ENCODE data around the gene CYP8B1.
"Not testable (repeated sequence)": the region's sequence is repeated elsewhere in the genome, so short reads cannot be mapped to it uniquely, and the experiment has no call there.

Gene CYP8B1

DNA sequence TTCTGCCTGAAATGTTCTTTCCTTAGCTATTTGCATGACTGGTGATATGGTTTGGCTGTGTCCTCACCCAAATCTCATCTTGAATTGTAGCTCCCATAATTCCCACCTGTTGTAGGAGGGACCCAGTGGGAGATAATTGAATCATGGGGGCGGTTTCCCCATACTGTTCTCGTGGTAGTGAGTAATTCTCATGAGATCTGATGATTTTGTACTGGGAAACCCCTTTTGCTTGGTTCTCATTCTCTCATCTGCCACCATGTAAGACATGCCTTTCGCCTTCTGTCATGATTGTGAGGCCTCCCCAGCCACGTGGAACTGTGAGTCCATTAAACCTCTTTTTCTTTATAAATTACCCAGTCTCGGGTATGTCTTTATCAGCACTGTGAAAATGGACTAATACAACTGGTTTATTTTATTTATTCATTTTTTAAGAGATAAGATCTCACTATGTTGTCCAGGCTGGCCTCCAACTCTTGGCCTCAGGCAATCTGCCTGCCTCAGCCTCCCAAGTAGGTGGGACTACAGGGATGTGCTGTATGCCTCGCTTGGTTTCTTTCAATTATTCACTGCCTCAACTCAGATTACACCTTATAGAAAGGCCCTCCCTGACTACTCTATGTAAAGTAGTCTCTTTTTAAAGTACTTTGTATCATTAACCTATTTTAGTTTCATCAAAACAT lies 7.7 kb upstream of the CYP8B1 start:
- not testable (repeated sequence) for DNase-seq

GRCh38 chr3:42880601-42881451 lies 5.1 kb upstream of the CYP8B1 start:
- DNase-seq = peak; percentile 95

DNA sequence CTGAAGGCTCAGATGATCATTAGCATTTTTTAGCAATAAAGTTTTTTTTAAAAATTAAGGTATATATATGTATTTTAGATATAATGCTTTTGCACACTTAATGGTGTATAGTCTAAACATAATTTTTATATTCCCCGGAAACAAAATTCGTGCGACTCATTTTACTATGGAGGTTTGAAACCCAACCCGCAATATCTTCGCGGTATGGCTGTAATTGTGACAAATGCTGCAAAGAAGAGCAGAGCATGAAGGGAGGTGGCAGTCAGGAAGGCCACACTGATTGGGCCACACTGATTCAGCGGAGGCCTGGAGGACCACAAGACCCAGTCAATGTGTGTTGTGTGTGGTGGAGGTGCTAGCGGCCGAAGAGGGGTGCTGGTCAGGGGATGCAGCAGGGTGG lies 4.5 kb upstream of the CYP8B1 start:
- DNase-seq = no peak

DNA sequence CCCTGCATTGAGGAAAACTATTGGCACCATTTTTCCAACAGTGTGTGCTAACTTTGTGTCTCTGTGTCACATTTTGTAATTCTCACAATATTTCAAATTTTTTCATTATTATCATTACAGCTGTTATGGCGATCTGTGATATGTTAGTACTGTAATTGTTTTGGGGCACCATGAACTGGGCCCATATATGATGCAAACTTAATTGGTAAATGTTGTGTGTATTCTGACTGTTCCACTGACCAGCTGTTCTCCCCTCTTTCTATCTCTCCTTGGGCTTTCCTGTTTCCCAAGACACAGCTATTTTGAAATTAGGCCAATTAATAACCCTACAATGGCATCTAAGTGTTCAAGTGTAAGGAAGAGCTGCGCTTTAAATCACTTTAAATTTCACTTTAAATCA lies 2.2 kb upstream of the CYP8B1 start:
- DNase-seq = no peak

DNA sequence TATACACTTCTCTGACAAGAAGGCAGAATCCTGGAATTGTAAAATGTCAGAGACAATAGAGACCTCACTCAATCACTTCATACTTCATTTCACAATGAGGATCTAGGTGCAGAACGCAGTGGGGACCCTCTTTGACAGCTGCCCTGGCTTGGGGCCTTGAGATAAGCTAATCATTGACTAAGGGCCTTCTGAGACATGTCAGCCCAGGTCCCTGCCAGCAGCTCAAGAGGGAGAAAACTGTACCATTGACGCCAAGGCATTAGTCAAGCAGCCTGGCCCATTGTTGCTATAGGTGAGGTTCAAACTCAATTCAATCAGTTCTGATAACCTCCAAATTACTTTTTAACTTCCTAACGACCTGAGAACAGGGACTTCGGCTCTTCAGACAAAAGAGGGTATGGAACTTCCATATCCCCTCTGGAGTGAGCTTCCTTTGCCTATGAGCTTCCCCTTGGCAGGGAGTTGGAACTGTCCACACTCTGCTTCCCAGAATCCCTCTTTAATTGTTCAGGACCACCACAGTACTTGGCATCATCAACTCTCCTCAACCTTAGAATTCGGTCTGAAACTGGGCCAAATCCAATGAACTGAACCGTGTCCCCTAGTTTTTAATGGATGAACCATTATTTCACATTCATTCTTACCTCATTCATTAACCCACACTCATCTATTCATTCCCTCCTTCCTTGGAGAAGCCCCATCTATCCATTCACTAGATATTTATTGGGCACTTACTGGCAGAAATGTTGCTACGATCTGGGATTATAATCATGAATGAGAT lies 1.5 kb upstream of the CYP8B1 start:
- no peak for DNase-seq

- peak; percentile 32 for DNase-seq
Observed at GRCh38 chr3:42876401-42876800, 722 bp upstream of the CYP8B1 start.

- DNase-seq = peak; percentile 46
Observed at GRCh38 chr3:42874749-42875148, 930 bp downstream of the CYP8B1 start.

DNA sequence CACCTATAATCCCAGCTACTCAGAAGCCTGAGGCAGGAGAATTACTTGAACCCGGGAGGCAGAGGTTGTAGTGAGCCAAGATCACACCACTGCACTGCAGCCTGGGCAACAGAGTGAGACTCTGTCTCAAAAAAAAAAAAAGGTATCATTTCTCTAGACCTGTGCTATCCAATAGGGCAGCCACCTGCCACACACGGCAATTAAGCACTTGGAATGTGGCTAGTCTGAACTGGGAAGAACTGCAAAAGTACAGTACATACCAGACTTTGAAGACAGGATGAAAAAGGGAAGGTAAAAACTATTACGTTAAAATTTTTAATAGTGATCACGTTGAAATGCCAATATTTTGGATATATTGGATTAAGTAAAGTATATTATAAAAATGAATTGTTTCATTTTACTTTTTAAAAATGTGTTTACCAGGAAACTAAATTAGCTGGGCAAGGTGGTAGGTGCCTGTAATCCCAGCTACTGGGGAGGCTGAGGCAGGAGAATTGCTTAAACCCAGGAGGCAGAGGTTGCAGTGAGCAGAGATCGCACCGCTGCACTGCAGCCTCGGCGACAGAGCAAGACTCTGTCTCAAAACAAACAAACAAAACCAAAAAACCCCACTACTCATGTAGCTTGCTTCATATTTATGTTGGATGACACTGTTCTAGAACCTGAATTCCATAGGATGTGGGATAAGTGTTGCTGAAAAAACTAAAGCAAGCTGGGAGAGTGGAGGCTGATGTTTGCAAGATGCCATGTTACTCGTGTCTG lies 2.3 kb downstream of the CYP8B1 start:
- peak; percentile 55 for DNase-seq

DNA sequence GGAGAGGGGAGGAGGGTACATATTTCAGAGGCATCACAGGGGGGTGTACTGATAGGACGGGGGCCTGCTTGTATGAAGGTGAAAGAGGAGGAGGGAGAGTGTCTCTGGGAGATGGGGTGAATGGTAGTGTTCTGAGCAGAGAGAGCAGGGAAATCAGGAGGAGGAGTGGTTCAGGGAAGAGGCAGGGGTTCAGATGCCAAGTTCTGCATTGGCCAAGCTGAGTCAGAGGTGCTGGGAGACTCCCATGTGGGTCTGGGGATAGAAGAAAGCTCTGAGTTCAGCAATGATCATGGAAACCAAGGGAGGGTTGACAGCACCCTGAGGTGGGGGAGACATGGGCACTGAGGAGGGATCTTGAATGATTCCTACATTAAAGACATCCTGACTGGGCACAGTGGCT lies 3.0 kb downstream of the CYP8B1 start:
- DNase-seq = peak; percentile 26

- DNase-seq = peak; percentile 35
Observed at GRCh38 chr3:42871592-42872196, 4.0 kb downstream of the CYP8B1 start.

GRCh38 chr3:42868841-42869240 lies 6.8 kb downstream of the CYP8B1 start:
- peak; percentile 26 for DNase-seq

- no peak for DNase-seq
Observed at GRCh38 chr3:42867138-42867537, 8.5 kb downstream of the CYP8B1 start.

DNA sequence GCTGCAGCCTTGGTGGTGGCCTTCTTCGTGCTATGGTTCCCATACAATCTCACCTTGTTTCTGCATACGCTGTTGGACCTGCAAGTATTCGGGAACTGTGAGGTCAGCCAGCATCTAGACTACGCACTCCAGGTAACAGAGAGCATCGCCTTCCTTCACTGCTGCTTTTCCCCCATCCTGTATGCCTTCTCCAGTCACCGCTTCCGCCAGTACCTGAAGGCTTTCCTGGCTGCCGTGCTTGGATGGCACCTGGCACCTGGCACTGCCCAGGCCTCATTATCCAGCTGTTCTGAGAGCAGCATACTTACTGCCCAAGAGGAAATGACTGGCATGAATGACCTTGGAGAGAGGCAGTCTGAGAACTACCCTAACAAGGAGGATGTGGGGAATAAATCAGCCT lies 10.4 kb downstream of the CYP8B1 start:
- peak; percentile 26 for DNase-seq

- DNase-seq = peak; percentile 20
Observed at GRCh38 chr3:42864321-42864950, 11.2 kb downstream of the CYP8B1 start.

- no peak for DNase-seq
Observed at GRCh38 chr3:42856544-42856943, 19.1 kb downstream of the CYP8B1 start.

DNA sequence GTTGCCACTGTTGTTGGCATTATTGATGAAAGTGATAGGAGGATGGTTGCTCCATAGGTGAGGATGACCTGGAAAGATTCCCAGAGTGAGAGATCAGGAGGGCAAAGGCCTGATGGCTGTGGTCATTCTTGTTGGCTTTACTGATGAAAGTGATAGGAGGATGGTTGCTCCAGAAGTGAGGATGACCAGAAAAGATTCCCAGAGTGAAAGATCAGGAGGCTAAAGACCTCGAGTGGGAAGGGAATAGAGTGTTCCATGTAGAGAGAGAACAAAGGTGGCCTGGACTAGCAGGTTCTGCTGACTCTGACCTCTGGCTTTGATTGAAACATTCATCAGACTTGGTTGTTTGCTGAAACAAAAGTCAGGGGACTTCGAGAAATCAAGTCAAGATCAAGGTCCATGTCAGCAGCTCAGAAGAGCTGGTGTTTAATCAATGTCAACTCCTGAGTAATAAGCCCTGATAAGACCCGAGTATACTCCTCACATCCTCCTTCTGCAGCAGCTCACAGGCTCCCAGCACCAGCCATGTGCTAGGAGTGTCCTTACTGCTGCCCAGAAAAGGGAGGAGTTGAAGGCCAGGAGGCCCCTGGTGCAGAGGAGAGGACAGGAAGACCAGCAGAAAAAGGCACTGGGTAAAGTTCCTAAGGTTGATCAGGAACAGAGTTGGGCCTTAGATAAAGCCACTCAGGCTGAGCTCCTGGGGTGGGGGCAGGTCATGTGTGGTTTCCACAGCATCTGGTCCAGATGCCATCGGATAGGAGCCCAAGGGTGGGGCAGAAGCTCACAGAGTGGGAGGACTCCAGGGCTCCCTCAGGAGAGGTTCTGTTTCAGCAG lies 19.9 kb downstream of the CYP8B1 start:
- peak; percentile 25 for DNase-seq

- DNase-seq = peak; percentile 15
Observed at GRCh38 chr3:42855219-42855546, 20.5 kb downstream of the CYP8B1 start.

DNA sequence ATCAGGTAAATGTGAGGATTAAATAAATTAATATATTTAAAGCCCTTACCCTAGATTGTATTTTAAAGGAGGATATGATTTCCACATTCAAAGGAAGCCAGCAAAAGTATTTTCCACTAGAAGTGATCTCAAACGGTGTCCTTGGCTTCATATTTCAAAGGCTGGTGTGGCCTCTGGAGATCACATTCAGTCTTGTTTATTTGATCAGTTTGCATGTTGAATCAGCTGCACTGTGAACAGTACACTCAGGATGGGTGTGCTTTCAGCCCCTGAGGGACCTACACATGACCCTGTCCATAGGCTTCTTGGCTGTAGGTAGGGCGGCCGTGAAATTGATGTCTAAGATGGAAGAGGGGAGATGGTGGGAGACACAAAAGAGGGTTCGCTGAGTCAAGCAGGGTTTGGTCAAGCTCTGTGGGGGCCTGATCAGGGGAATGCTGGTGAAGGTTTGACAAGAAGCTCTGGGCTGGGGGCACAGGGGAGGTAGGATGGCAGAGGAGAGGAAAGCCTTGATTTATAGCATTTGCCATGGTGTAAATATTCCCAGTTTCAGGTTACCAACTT lies 21.9 kb downstream of the CYP8B1 start:
- DNase-seq = peak; percentile 46

GRCh38 chr3:42853056-42853455 lies 22.6 kb downstream of the CYP8B1 start:
- no peak for DNase-seq

DNA sequence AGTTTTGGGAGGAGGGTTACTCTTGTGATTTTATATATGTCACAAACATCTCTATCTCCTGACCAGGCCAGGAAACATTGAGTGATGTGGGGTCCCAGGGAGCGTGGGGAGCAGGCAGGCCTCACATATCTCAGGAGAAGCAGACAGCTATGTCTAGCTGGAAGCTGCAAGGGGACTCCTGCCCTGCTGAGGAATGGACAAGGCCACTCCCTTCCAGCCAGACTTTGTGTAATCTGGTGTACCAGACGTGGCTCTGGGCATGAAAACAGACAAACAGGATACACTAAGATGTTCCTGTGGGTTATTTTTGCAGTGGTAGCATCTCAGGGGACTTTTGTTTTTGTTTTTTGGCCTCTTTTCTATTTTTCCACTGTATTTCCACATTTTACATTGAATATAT lies 23.2 kb downstream of the CYP8B1 start:
- peak; percentile 72 for DNase-seq

All from islet precursor cell (in vitro differentiated cells).